Measurements from ENCODE around the gene TMEM11. TPM values are rescaled to one million over a fixed set of nuclear protein-coding genes. Genes with fewer than 3 reads are reported as not detected.
"Not testable (repeated sequence)": the region's sequence is repeated elsewhere in the genome, so short reads cannot be mapped to it uniquely, and the experiment has no call there.

Gene TMEM11
- total RNA-seq, 1 experiment from 2014 or later = 47.6 TPM

GRCh38 chr17:21231533-21231932 is 17.6 kb upstream of the TMEM11 start:
- no TSS peak for BruUV-seq (replicated peaks)
- ChIA-PET CTCF (no interaction called here), POLR2A (ENCODE audit: low non-redundant PET) (no interaction called here)
- Histone ChIP-seq H3K27me3 (replicated peaks; ENCODE audit: insufficient read depth, low read depth, low read length, poor library complexity) (no peaks in the 10 kb centered on the region), H3K36me3 (ENCODE audit: insufficient read depth, low read length, poor library complexity, severe bottlenecking) (no peaks in the 10 kb centered on the region), H3K4me1 (ENCODE audit: insufficient read depth, low read length, poor library complexity, severe bottlenecking) (no peaks in the 10 kb centered on the region), H3K27ac (ENCODE audit: low read depth, low read length, poor library complexity, severe bottlenecking) (no peak overlapping the region), H3K4me3 (ENCODE audit: low read depth, low read length, poor library complexity, severe bottlenecking) (no peak overlapping the region), H3K9me3 (ENCODE audit: low read depth, low read length, poor library complexity, severe bottlenecking) (peaks cover 5% of the 10 kb centered on the region)
- no peak for DNase-seq (ENCODE audit: low spot score)
- intact Hi-C loops (cut with micrococcal nuclease; ENCODE audit: unreplicated experiment) = no loop called here
- TF ChIP-seq EZH2 (IDR thresholded peaks at IDR 0.05; ENCODE audit: borderline replicate concordance, low read depth, low read length, poor library complexity, severe bottlenecking) (no peak), CTCF (conservative IDR thresholded peaks at IDR 0.05; ENCODE audit: low read depth, low read length) (no peak)

- Histone ChIP-seq H3K27ac (ENCODE audit: low read depth, low read length, poor library complexity, severe bottlenecking) (no peak overlapping the region), H3K9me3 (ENCODE audit: low read depth, low read length, poor library complexity, severe bottlenecking) (peaks cover 5% of the 10 kb centered on the region), H3K27me3 (replicated peaks; ENCODE audit: insufficient read depth, low read depth, low read length, poor library complexity) (no peaks in the 10 kb centered on the region), H3K36me3 (ENCODE audit: insufficient read depth, low read length, poor library complexity, severe bottlenecking) (no peaks in the 10 kb centered on the region), H3K4me1 (ENCODE audit: insufficient read depth, low read length, poor library complexity, severe bottlenecking) (no peaks in the 10 kb centered on the region), H3K4me3 (ENCODE audit: low read depth, low read length, poor library complexity, severe bottlenecking) (no peak overlapping the region)
- POLR2A ChIA-PET (ENCODE audit: low non-redundant PET) = interaction anchor here (0.7 kb wide), 1 partner anchor 44 kb away, joined by 9 read pairs; no protein-coding TSS in a partner anchor
- CTCF ChIA-PET = no interaction called here
- DNase-seq (ENCODE audit: low spot score) = no peak
- intact Hi-C loops (cut with micrococcal nuclease; ENCODE audit: unreplicated experiment) = no loop called here
- BruUV-seq (replicated peaks) = no TSS peak
- TF ChIP-seq CTCF (conservative IDR thresholded peaks at IDR 0.05; ENCODE audit: low read depth, low read length) = no peak
- no peak for TF ChIP-seq EZH2 (IDR thresholded peaks at IDR 0.05; ENCODE audit: borderline replicate concordance, low read depth, low read length, poor library complexity, severe bottlenecking)
Measured at GRCh38 chr17:21228845-21229244, 14.9 kb upstream of the TMEM11 start.

- Histone ChIP-seq H3K27ac (ENCODE audit: low read depth, low read length, poor library complexity, severe bottlenecking) (no peak overlapping the region), H3K36me3 (ENCODE audit: insufficient read depth, low read length, poor library complexity, severe bottlenecking) (no peaks in the 10 kb centered on the region), H3K9me3 (ENCODE audit: low read depth, low read length, poor library complexity, severe bottlenecking) (peaks cover 5% of the 10 kb centered on the region), H3K27me3 (replicated peaks; ENCODE audit: insufficient read depth, low read depth, low read length, poor library complexity) (no peaks in the 10 kb centered on the region), H3K4me3 (ENCODE audit: low read depth, low read length, poor library complexity, severe bottlenecking) (no peak overlapping the region), H3K4me1 (ENCODE audit: insufficient read depth, low read length, poor library complexity, severe bottlenecking) (no peaks in the 10 kb centered on the region)
- CTCF ChIA-PET = no interaction called here
- DNase-seq (ENCODE audit: low spot score) = no peak
- POLR2A ChIA-PET (ENCODE audit: low non-redundant PET) = no interaction called here
- intact Hi-C loops (cut with micrococcal nuclease; ENCODE audit: unreplicated experiment) = no loop called here
- TF ChIP-seq CTCF (conservative IDR thresholded peaks at IDR 0.05; ENCODE audit: low read depth, low read length) (no peak), EZH2 (IDR thresholded peaks at IDR 0.05; ENCODE audit: borderline replicate concordance, low read depth, low read length, poor library complexity, severe bottlenecking) (no peak)
- BruUV-seq (replicated peaks) = no TSS peak
Measured at GRCh38 chr17:21228111-21228510, 14.2 kb upstream of the TMEM11 start.

GRCh38 chr17:21227277-21227676 is 13.3 kb upstream of the TMEM11 start:
- H3K4me1 ChIP-seq (ENCODE audit: insufficient read depth, low read length, poor library complexity, severe bottlenecking); POLR2A ChIA-PET (ENCODE audit: low non-redundant PET); H3K36me3 ChIP-seq (ENCODE audit: insufficient read depth, low read length, poor library complexity, severe bottlenecking); H3K9me3 ChIP-seq (ENCODE audit: low read depth, low read length, poor library complexity, severe bottlenecking); CTCF ChIA-PET; H3K27me3 ChIP-seq (replicated peaks; ENCODE audit: insufficient read depth, low read depth, low read length, poor library complexity); intact Hi-C loops (cut with micrococcal nuclease; ENCODE audit: unreplicated experiment); H3K27ac ChIP-seq (ENCODE audit: low read depth, low read length, poor library complexity, severe bottlenecking); DNase-seq (ENCODE audit: low spot score); H3K4me3 ChIP-seq (ENCODE audit: low read depth, low read length, poor library complexity, severe bottlenecking); BruUV-seq (replicated peaks): not testable (repeated sequence)
